HG03354 (cell line): ENCODE results near the gene SMG5.
"Not testable (repeated sequence)": the region's sequence is repeated elsewhere in the genome, so short reads cannot be mapped to it uniquely, and the experiment has no call there.

Experiments
- ATAC-seq: cut with Tn5 transposase; IDR thresholded peaks from one replicate; pipeline ENCODE4 v1.9.1; 2021; ENCODE audit warnings: mild to moderate bottlenecking; ENCODE audit not compliant: unreplicated experiment, poor library complexity, severe bottlenecking

The SMG5 gene

DNA sequence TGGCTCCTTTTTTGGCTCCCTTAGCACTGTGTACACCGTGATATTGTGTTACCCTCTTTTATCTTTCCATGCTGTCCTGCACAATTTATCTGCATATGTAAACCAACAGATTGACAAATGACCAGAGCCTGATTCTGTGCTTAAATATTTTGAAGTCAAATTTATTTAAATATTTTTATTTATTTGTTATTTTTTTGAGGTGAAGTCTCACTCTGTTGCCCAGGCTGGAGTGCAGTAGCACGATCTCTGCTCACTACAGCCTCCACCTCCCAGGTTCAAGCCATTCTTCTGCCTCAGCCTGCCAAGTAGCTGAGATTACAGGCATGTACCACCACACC is 57.0 kb downstream of the SMG5 start:
- peak; percentile 11 for ATAC-seq

DNA sequence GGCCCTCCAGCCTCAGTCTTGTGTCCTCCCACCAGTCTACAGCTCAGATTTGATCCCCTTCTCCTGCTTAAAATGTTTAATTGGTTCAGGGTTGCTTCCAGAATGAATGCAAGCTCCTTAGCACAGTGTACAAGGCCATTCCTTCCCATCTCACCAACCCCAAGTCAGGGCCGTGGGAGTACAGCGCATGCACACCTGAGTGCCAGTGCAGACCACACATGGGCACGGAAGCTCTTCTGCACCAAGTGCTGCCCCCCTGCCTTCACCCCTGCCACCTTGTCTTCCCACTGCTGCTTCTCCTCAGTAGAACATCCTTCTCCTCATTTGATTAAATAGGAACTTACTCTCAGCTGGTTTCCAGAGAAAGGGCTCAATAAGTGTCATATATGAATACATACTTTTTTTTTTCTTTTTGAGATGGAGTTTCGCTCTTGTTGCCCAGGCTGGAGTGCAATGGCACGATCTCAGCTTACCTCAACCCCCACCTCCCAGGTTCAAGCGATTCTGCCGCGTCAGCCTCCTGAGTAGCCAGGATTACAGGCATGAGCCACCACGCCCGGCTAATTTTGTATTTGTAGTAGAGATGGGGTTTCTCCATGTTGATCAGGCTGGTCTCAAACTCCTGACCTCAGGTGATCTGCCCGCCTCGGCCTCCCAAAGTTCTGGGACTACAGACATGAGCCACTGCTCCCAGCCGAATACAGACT is 60.5 kb downstream of the SMG5 start:
- no peak for ATAC-seq

- no peak for ATAC-seq
These were observed 62.4 kb downstream of the SMG5 start for GRCh38 chr1:156220226-156220625.

- ATAC-seq: no peak
These were observed 64.8 kb downstream of the SMG5 start for GRCh38 chr1:156217871-156218270.

- ATAC-seq: not testable (repeated sequence)
These were observed 66.1 kb downstream of the SMG5 start for GRCh38 chr1:156216361-156217086.

DNA sequence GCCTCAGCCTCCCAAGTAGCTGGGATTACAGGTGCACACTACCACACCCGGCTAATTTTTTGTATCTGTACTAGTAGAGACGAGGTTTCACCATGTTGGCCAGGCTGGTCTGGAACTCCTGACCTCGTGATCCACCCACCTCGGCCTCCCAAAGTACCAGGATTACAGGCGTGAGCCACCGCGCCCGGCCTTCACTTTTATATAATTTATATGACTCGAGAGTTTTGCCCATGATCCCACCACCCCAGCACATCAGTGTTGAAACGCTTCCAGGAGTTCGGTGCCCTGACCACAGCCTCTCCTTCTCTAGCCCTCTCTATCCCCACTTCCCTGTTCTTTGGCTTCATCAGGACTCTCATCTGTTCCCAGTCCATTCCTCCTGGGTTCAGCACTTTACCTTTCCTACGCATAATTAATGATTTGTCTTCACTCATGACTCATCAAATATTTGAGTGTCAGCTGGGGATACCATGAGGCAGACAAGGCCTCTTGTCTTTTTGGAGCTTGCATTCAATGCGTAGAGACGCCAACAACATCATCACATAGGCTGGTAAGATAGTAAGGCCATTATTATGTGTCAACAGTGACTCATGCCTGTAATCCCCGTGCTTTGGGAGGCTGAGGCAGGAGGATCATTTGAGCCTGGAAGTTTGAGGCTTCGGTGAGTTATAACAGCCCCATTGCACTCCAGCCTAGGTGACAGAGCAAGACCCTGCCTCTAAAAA is 68.4 kb downstream of the SMG5 start:
- ATAC-seq: no peak

- ATAC-seq: no peak
These were observed 69.0 kb downstream of the SMG5 start for GRCh38 chr1:156213644-156213966.

GRCh38 chr1:156212833-156213643 is 69.6 kb downstream of the SMG5 start, which contains the start of gene PMF1:
Gene PMF1, plus strand, starts transcription at chr1:156213007. Its CDS starts 9 bp downstream, at chr1:156213016.
- peak; percentile 93 for ATAC-seq

DNA sequence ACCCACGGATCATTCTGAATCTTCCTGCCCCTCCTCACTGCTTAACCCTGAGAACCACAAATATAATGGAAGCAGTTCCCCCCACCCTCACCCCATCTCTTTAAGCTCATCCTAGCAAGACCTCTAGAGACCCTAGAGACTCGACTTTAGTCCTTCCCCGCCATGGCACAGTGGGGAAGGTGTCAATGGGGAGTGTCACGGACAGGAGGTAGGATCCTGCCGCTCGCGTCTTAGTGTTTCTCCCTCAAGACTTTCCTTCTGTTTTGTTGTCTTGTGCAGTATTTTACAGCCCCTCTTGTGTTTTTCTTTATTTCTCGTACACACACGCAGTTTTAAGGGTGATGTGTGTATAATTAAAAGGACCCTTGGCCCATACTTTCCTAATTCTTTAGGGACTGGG is 70.5 kb downstream of the SMG5 start:
- ATAC-seq: no peak

DNA sequence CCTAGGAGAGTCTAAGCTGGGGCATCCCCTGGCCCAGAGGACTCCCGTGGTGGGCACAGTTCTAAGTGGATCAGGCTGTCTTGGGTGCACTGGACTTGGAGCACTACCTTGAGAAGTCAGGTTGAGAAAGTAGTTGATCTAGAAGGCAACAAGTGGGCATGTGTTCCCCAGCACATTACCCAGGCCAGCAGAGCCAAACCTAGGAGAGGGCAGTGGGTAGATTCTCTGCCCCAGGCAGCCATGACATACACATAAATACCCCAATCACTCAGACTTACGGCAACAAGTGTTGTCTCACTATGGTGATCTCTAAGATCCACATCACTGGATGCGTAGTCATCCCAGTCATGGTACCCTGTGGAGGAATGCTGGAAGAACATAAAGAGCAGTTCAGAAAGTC is 71.4 kb downstream of the SMG5 start:
- no peak for ATAC-seq

GRCh38 chr1:156204686-156205085 is 77.9 kb downstream of the SMG5 start:
- no peak for ATAC-seq

DNA sequence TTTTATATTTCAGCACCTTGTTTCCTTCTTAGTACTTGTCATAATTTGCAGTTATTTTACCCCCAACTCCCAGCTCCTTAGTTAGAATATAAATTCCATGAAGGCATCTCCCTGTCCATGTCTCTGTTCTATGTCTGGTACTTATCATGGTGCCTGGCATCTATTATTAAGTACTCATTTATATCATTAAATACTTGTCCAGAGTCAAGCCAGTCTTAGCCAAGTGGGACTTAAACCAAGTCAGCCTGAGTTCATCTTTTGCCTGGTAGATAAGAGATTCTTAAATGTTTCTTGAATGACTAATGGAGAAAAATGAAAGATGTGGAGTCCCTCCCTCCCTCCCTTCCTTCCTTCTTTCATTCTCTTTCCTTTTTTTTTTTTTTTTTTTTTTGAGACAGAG is 79.3 kb downstream of the SMG5 start:
- ATAC-seq: no peak

- no peak for ATAC-seq
These were observed 82.6 kb downstream of the SMG5 start for GRCh38 chr1:156200044-156200443.
